HG02610 (cell line): ENCODE results near the gene RHEB.

Experiments used
- ATAC-seq: cut with Tn5 transposase; IDR thresholded peaks from one replicate; pipeline ENCODE4 v1.9.1; 2021; ENCODE audit warnings: mild to moderate bottlenecking, moderate library complexity; ENCODE audit not compliant: unreplicated experiment

The RHEB gene

DNA sequence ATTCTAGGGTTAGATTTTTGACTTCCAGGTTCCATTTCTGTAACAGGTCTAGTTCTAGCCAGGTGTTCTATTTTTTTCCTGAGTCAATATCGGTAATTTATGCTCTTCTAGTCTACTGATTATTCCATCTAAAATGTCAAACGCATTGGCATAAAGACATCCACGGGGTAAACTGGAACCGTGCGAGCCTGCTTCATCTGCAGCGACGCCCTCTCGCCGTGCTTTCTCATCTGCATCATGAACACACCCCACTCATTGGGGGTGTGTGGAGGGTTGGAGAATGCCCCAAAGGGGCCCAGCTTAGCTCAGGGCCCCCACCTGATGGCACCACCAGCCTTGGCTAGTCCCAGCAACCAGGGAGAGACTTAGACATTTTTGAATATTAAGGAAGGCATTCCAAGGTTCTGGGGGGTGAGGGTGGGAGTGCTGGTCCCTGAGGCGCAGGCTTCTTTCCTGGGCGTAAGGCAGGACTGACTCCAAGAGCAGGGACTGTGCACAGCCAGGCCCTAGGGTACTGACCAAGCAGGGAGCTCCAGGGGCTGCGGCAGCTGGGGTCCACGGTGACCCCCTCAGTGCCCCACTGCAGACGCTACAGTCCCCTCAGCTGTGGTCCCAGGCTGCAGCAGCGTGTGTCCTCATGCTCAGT is 66.9 kb downstream of the RHEB start:
- ATAC-seq = no peak

DNA sequence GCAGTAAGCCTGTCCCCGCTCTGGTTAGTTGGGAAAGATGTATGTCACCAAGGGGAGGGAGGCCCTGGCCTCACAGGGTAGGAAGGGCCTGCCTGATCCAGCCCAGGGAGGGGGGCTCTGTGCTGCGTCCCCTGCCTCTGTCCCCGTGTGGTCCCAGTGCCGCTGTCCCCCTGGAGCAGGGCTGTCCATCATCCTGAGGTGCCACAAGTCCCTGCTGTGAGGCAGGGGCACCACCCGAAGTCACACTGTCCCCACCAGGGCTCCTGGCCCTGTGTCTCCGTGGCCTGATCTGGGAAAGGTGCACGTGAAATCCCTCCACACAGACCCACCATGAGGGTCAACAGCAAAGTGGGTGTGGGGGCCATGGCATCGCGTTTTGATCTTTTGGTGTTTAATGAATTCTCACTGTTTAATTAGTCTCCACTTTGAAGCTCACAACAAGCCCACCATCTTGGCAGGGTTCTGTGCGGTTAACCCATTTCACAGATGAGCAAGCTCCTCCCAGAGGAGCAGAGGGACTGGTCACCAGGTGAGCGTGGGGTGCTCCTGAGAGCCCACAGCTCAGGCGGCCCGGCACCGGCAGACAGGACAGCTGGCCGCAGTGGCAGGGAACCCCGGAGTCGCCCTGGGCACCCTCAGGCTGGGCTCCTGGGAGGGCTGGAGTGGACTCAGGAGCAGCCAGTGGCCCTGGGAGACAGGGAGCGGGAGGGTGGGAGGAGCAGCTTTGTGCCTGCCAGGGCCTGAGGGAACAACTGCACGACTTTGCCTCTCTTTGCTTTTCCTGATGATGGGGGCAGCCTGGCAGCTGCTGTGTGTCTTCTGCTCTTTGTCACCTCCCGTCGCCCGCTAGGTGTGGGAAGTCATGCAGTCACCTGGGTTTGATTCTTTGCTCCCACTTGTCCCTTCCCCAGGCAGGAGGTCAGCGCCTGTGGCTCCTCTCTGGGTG is 67.8 kb downstream of the RHEB start:
- no peak for ATAC-seq

DNA sequence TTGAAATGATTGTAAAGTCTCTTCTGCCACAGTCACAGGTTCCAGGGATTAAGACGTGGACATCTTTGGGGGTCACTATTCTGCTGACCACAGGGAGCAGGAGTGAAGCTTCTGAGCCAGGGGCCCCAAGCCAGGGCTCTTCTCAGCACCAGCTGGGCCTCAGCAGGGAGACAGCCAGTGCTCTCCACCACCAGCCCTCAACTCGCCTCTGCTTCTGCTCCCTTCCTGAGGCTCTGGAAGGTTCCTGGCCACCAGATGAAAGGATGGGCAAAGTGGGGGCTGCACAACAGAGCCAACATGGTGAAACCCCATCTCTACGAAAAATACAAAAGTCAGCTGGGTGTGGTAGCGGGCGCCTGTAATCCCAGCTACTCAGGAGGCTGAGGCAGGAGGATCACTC is 68.5 kb downstream of the RHEB start:
- no peak for ATAC-seq

DNA sequence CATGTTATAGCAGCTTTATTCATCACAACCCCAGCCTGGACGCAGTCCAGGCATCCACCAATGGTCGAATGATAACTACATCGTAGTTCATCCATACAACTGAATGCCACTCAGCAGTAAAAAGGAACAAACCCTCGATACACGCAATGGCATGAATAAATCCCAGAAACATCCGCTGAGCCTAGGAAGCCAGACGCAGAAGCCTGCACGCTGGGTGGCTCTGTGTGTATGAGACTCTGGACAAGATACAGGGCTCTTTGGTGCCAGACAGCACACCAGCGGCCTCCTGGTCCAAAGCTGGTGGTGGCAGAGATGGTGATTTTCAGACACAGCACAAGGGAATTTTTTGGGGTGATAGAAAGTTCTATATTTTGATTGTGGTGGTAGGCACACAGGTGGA is 69.7 kb downstream of the RHEB start:
- ATAC-seq = no peak

DNA sequence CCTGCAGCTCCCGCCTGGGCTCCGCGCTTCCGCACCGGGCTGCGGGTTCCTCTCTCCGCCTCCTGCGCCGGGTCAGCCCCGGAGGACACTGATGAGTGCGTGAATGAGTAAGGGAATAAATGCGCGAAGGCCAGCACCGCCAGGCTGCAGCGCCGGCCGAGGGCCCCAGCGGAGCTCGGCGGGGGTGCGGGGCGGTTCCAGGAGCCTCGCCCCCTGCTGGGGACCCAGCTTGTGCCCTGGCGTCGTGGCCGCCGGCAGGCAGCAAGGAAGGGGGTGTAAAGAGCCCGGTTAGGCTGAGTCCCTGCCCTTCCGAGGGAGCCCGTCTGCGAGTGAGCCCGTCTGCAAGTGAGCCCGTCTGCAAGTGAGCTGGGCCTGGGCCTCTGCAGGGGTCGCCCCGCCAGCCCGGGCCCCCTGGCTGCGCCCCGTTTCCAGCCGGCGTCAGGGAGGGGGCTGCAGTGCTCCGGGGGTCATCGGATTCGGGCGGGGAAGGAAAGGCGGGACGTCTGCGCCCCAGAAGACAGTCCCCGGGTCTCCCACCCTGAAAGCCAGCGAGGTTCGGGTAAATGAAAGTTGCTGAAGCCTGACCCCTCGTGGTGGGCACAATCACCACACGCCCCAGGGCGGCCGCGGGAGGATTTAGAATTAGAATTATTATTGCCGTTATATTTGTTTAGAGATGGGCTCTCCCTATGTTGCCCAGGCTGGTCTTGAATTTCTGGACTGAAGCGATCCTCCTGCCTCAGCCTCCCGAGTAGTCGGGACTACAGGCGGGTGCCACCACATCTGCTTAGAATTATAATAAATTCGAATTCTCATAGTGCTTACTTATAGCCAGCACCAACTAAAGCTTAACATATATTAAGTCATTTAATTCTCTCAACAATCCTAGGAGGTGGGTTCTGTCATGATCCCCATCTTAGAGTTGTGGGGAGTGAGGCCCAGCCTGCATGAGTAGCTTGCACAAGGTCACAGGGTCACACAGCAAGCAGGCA is 71.1 kb downstream of the RHEB start:
- no peak for ATAC-seq

DNA sequence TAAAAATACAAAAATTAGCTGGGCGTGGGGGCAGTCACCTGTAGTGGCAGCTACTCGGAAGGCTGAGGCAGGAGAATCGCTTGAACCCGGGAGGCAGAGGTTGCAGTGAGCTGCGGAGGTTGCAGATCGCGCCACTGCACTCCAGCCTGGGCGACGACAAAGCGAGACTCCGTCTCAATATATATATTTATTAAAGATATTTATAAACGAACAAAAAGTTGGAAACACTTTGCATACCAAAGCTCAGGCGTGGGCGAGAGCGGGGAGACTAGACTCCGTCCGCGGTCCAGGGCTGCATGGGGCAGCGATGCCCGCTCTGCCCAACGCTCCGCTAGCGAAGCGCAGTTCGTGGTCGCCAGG is 71.8 kb downstream of the RHEB start:
- no peak for ATAC-seq

DNA sequence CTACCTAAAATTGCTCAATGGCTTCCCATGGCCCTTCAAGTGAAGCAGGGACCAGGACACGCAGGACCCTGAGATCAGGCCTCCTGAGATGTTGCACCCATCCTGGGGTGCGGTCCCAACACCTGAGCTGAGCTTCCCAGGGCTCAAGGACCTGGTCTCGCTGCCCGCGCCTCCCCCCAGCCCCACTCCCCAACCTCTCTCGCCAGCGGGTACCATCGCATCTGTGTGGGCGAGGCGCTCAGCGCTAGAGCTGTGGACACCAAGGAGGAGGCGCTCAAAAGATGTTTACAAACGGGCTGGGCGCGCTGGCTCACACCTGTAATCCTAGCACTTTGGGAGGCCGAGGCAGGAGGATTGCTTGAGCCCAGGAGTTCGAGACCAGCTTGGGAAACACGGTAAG is 72.4 kb downstream of the RHEB start:
- no peak for ATAC-seq

DNA sequence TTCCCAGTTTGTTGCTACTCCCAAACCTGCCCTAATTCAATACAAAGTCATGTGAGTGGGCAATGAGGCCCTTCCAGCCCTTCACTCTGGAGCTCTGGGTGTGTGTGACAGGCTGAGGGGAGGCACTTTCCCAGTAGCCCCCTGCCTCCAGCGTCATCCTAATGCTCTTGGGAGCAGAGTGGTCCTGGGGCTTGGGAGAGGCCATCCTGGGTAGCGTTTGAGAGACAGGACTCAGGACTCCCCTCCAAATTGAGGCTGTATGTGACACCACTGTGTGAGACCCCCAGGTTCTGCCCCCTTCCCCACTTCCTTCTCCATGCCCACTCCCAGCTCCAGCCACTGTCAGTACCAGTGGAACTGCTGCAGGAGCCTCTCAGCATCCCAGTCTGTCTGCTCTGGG is 73.3 kb downstream of the RHEB start:
- ATAC-seq = no peak

DNA sequence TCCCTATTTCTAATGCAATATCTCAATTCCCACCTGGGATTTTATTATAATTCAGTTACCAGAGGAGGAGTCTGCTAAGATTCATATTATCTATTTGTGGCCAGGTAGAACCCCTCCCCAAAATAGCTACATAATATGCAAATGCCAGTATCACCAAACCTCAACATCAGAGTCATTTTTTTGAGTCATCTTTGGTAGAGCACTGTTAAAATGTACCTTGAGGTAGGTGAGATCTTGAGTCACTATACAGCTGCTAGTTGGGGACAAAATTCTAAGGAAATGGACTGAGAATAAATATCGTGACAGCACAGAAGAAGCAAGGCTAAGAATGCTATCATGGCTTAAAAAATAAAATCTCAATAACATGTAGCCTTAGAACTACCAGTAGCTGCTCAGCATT is 75.1 kb downstream of the RHEB start:
- no peak for ATAC-seq

DNA sequence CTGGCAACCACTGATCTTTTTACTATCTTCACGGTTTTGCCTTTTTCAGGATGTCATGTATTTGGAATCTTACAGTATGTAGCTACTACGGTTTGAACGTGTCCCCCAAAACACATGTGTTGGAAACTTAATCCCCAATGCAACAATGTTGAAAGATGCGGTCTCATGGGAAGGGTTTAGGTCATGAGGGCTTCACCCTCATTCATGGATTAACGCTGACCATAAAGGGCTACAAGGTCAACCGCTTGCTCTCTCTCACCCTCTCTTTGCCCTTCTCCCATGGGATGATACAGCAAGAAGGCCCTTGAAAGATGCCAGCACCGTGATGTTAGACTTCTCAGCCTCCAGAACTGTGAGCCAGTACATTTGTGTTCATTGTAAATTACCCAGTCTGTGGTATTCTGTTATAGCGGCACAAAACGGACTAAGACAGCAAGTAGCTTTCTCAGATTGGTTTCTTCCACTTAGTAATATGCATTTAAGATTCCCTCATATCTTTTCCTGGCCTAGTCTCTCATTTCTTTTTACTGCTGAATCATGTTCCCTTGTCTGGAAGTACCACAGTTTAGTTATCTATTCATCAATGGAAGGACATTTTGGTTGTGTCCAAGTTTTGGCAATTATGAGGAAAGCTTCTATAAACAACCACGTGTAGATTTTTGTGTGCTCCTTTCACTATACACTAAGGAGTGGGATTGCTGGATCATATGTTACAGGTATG is 76.8 kb downstream of the RHEB start:
- no peak for ATAC-seq

DNA sequence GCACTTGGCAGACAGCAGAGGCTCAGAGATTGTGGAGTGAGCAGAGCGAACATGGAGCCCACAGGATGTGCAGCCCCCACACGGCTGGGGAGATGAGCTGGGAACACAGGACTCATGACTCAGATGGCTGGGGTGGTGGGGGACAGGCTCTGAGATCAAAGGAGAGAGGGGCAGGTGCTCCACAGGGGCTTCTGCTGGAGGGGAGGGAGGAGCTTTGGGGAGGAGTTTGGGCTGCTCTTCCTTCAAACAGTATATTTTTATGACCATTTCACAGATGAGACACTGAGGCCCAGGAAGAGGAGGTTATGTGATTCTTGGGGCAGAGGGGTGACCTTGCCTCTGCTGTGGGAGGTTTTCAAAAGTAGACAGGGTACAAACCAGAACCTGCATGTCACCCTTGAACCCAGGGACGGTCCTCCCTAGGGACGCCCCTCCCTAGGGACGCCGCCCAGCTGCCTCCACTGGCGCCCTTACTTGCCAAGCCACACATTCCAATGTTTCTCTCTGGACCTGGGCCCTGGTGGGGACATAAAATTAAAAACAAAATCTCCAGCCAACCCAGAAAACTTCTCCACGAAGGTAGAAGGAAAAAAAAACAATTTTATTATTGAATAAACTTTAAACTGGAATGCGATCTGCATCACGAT is 78.8 kb downstream of the RHEB start:
- no peak for ATAC-seq

DNA sequence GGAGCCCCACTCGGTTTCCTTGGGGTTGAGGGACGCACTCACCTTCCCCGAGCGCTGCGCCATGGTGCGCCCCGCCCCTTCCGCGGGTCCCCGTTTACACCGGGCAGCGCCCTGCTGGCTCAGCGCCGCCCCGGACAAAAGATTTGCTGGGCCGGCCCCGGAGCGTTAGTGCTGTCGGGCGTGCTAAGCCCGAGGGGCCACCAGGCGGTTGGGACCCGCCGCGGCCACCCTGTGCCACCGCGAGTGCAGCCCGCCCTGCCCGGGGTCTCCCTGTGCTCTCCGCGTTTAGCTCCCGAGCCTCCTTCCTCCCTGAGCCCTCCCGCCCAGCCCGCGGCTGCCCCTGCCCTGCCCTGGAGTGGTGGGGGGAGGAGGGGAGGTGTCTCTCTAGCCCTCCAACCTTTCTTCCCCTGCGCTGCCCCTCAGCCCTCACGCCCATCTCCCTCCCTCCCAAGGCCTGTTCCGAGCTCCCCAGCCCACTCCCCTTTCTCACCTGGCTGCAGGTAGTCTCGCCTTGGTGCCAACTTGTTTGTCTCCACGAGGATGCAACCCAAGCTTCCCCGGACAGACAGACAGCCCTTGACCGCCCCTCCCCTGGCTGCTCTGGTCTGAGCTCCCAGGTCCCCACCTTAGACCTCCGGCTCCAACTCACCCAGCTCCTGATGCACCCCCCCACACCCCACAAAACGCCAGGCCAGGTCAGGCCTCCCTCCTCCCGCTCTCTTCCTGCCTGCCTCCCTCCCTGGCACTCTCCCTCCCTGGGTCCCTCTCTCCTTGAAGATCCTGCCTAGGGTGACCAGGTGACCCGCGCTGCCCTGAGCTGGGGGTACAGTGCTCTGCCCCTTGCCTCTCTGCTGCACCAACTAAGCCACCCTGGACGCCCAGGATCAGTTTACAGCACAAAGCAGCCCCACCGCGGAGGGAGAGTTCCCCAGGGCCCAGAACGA is 79.6 kb downstream of the RHEB start, which contains the start of gene CRYGN:
Gene CRYGN (minus strand): TSS at position 287 of the 944 bp plus-strand sequence. CDS start 224 bp downstream, at position 63.
- ATAC-seq = no peak

DNA sequence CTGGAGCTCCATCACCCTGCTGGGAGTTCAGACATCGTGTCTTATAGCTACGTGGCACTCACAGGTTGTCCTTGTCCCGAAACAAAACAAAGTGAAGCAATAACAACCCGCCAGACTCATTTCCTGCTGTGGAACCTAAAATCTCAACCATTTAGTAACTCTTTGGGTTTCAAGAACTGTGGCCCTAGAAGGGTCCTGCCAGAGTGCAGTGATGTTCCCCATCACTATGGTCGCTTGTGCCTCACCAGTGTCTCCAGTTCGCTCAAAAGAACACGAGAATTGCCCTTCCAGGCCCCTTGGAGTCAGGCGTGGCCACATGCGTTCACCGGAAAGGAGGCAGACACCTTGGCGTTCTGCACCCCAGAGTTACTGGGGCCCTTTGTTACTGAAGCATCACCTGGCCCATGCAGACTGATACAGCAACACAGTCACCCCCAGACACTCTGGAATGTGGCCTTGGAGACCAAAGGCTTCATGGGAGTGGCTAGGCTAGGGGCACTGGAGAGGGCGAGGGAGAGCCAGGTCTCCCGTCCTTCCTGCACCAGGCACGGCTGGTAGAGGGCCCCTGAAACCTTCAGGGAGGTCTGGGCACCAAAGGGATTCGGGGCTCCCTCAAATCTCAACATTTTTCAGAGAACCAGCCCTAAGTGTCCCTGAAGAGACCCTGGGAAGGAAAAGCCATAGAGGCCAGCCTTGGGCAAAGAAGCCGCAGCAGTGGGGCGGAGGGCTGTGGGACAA is 80.7 kb downstream of the RHEB start:
- ATAC-seq = no peak

DNA sequence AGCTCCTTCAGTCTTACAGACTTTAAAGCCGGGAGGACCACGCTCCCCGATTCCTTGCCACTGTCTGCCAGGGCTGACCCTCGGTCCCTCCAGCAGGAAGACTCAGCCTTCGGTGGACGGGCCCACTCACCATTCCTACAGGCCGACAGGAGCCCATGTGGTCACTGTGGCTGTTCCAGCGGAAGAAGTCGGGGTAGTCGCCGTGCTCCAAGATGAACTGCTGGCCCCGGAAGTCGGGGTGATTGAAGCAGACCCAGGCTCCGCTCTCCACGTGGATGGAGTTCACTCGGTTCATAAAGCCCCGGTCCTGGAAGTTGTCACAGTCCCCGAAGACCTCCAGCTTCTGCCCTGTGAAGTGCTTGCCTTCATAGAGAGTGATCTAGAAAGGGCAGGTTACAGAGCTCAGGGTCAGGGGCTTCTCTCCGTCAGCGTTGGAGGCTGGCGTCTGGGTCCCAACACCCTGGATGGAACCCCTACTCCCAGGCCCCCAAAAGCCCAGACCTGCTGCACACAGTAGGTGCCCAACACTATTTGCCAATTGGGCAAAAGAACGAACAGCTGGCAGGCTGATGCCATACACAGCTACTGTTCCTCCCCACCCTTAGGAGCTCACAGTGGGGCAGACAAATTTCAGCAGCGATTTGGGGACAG is 81.7 kb downstream of the RHEB start:
- ATAC-seq = no peak

DNA sequence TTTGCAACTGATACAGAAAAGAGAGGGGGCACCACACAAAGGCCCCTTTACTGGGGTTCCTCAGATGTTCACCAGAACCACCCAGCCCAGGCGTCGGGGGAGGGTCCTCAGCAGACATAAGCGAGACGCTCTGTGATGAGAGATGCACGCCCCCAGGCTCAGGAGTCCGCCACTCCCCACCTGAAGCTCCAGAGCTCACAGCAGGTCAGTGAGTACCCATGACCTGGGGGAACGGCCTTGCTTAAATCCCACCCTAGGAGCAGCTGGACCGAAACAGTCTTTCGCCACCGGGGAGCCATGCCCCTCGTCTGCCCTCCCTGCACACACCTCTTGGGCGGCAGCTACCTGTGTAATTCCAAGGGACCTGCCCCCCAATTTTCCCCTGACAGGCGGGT is 82.5 kb downstream of the RHEB start:
- no peak for ATAC-seq

DNA sequence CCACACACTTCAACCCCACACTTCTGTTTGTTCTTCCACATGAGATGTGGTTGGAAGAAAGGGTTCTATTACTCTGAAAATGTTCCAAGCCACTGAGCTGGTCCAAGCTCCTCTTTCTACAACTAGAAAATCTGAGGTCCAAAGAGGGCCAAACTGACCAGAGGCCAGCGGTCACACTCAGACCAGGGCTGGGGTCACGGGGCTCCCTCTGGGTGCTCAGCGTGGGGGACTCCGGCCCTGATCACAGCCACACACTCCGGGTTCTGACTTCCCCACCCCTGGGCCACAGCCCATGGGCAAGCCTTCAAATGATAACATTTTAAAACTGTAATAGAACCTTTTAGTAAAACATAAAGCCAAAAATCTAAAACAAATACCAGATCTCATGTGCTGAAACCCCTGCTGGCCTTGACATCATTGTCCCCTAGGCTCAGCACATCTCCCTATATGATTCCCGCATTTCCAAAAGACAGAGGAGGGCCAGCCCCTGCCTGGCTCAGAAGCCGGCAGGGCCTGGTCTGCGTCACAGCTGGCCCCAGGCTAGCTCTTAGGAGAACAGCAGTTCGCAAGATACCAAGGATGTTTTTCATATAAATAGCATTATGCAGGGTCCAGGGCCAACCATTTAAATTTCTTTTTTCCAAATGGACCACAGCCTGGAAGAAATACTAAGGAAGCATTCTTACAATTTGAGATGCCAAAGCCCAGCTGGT is 83.1 kb downstream of the RHEB start:
- no peak for ATAC-seq

DNA sequence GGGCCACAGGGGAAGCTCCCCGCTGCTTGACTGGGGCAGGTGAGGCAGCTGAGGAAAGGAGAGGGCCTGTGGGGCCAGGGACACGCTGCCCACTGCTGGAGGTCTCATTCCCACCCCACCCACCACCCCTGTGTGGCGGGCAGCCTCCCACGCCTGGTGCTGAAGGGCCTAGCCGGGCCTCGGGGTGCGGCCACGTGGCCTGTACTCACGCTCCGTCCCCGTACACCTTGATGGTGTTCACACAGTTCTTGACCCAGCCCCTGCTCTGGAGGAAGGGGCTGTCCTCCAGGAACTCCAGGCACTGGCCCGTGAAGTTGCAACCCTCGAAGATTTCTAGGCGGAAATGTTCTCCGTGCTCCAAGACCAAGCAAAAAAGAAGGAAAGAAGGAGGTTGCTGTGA is 83.7 kb downstream of the RHEB start:
- no peak for ATAC-seq
